ENCODE measurements around the gene GIMAP8.
"Not testable (repeated sequence)": the region's sequence is repeated elsewhere in the genome, so short reads cannot be mapped to it uniquely, and the experiment has no call there.

The GIMAP8 gene

DNA sequence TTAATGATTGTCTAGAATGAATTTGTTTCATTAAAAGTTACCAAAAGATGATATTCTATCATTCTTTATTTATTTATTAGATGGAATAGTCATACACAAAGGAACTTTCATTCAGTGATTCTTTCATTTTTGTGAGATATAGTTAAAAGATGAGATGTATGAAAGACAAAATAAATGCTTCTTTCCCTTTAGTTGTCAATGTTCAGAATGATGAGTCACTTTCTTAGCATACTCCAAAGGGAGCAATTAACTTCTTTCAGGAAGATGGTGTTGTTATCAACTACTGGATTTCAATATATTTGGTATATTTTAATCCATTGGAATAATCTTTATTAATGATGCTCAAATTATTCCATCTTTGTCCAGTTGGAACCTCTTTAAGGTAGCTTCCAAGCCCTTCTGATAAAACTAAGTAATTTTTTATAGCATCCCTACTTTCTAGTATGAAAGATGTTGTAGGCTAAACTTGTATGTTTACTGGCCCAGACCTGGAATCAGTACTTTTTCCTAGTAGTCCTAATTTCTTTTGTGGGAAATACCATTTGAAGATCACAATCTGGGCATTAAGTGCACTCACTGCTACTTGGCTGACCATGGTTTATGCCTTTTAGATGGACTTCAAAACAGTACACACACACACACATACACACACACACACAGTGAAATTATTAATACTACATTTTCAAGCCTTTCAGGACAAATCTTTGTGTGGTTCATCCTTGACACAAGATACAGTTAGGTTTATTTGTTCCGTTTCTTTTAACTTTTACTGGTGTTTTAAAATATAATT, 66.7 kb downstream of the GIMAP8 start:
- FAIRE-seq, result no peak

DNA sequence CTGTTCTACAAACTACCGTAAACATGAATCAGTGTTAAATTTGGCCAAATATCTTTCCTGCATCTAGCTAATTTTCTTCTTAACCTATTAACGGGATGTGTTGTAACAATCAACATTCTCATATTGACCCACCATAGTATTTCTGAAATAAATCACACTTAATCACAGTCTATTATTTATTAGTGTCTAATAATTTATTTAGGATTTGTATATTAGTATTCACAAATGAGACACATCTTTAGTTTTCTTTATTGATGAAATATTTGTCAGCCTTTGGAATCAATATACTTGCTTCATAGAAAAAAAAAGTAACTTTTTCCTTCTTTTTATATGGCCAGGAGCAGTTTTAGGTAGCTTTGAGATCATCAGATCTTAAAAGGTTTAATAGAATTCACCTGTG, 68.9 kb downstream of the GIMAP8 start:
- FAIRE-seq, result no peak

DNA sequence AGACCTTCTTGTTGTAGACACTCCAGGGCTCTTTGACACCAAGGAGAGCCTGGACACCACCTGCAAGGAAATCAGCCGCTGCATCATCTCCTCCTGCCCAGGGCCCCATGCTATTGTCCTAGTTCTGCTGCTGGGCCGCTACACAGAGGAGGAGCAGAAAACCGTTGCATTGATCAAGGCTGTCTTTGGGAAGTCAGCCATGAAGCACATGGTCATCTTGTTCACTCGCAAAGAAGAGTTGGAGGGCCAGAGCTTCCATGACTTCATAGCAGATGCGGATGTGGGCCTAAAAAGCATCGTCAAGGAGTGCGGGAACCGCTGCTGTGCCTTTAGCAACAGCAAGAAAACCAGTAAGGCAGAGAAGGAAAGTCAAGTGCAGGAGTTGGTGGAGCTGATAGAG, 69.7 kb downstream of the GIMAP8 start:
- FAIRE-seq, result no peak

DNA sequence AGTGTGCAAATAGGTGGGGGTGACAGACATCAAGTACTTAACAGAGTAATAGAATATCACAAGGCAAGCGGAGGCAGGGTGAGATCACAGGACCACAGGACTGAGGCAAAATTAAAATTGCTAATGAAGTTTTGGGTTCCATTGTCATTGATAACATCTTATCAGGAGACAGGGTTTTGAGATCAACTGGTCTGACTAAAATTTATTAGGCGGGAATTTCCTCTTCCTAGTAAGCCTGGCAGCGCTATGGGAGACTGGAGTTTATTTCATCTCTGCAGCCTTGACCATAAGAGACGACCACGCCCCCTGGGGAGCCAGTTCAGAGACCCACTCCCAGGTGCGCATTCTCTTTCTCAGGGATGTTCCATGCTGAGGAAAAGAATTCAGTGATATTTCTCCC, 72.5 kb downstream of the GIMAP8 start:
- FAIRE-seq, result not testable (repeated sequence)

DNA sequence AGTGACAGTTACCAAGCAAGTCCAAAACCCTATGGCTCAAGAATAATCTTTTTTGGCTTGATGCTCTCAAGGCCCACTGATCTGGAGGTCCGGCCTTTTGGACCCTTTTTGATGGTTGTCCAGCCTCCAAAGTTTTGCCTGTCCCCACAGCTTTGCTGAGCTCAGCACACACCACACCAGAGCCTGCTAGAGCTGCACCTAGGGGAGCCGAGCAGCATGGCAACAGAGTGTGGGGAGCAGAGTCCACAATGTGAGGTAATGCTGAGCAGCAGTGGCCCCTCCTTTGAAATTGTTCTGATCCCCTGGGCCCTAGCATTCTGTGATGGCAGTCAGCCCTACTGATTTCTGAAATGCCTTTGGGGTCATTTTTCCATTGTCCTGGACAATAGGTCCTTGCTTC, 73.6 kb downstream of the GIMAP8 start:
- no peak for FAIRE-seq

All from islet of Langerhans (tissue), 1 donor.